HTR-8/SVneo (cell line): ENCODE measurements around the gene OR9A2.
"Not testable (repeated sequence)": the region's sequence is repeated elsewhere in the genome, so short reads cannot be mapped to it uniquely, and the experiment has no call there.

Experiments used
- DNase-seq: peaks from one replicate; pipeline ENCODE4 v3.0.0; 2011; ENCODE audit warnings: low spot score, mixed read lengths; ENCODE audit not compliant: insufficient read length
- FAIRE-seq: peaks from 2 replicates; lab custom pipeline; 2011; peaks lifted over from hg19 to GRCh38; lab: Jason Lieb, UNC

OR9A2 gene

DNA sequence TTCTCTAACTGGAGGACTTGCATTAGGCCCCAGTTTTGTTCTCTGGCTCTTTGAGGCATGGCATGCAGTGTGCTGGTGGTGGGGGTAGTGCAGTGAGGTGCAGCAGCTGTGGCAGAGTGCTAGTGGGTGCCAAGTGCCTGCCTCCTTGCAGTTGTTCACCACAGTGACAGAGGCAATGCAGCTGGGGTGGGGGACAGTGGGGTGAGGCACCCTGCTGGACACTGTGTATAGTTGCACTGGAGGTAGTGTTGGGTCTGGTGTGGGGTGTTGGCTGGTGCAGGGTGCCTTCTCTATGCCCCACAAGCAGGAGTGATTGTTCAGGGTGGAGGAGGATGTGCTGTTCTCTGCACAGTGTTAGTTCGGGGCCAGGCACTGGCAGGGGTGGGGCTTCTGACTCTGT, 43.1 kb downstream of the OR9A2 start:
- DNase-seq (no peak), FAIRE-seq (no peak)

- not testable (repeated sequence) for DNase-seq, FAIRE-seq
These were observed 48.5 kb downstream of the OR9A2 start for GRCh38 chr7:142978402-142978801.
